HepG2 (cell line): ENCODE measurements around the gene PRPF4. TPM values are rescaled to one million over a fixed set of nuclear protein-coding genes. Genes with fewer than 3 reads are reported as not detected.

Experiments
- ATF7 ChIP-seq, 2 experiments: fragments of 450-650 bp in 1 of 2; sonication (generic) in 1 of 2; formaldehyde crosslinking in 1 of 2; IDR thresholded peaks; 2 replicates each; pipeline versions ENCODE4 v1.4.0 to v1.6.1; 2016 to 2020; ENCODE audit warnings: antibody characterized with exemption in 1 of 2, mild to moderate bottlenecking in 1 of 2, missing genetic modification reagents in 1 of 2
- GTF3A ChIP-seq: sonication (generic); formaldehyde crosslinking; conservative IDR thresholded peaks from 2 replicates; pipeline ENCODE4 v1.4.0; 2020; ENCODE audit warnings: mild to moderate bottlenecking, missing genetic modification reagents
- HNF4G ChIP-seq, 2 experiments: sonication (generic) in 1 of 2; formaldehyde crosslinking in 1 of 2; IDR thresholded peaks; 2 replicates each; pipeline versions ENCODE4 v1.4.0 to v1.6.1; 2011 to 2020; ENCODE audit warnings: borderline replicate concordance in 2 of 2, low read depth in 2 of 2, mild to moderate bottlenecking in 2 of 2, low read length in 1 of 2, missing genetic modification reagents in 1 of 2, moderate library complexity in 1 of 2
- IRF2 ChIP-seq: IDR thresholded peaks from 2 replicates; pipeline ENCODE4 v1.6.1; 2018; ENCODE audit warnings: missing genetic modification reagents, missing compliant biosample characterization
- MED1 ChIP-seq: sonication (generic); formaldehyde crosslinking; IDR thresholded peaks from 2 replicates; pipeline ENCODE4 v1.4.0; 2020; ENCODE audit warnings: missing genetic modification reagents
- PCBP2 ChIP-seq: fragments of 200-400 bp; formaldehyde crosslinking; optimal IDR thresholded peaks from 2 replicates; pipeline ENCODE3; 2018; ENCODE audit warnings: low read length, low read depth; ENCODE audit not compliant: poor library complexity, severe bottlenecking
- RAD51 ChIP-seq: fragments of 450-650 bp; IDR thresholded peaks from 2 replicates; pipeline ENCODE4 v1.6.1; 2016; ENCODE audit warnings: borderline replicate concordance
- SNAPC2 ChIP-seq: sonication (generic); formaldehyde crosslinking; IDR thresholded peaks from 2 replicates; pipeline ENCODE4 v1.8.1; 2022; ENCODE audit warnings: mild to moderate bottlenecking, missing genetic modification reagents
- TBX3 ChIP-seq: fragments of 450-650 bp; IDR thresholded peaks from 2 replicates; pipeline ENCODE4 v1.6.1; 2017; ENCODE audit warnings: antibody characterized with exemption, mild to moderate bottlenecking, inconsistent platforms, borderline replicate concordance
- ZBTB3 ChIP-seq: sonication (generic); formaldehyde crosslinking; IDR thresholded peaks from 2 replicates; pipeline ENCODE4 v1.4.0; 2020; ENCODE audit warnings: low read depth, mild to moderate bottlenecking, moderate library complexity, missing genetic modification reagents, borderline replicate concordance
- ZNF496 ChIP-seq: sonication (generic); formaldehyde crosslinking; IDR thresholded peaks from 2 replicates; pipeline ENCODE4 v1.8.1; 2023; ENCODE audit warnings: mild to moderate bottlenecking, moderate library complexity, missing genetic modification reagents; ENCODE audit not compliant: insufficient replicate concordance
- ZNF557 ChIP-seq: sonication (generic); formaldehyde crosslinking; IDR thresholded peaks from 2 replicates; pipeline ENCODE4 v1.4.0; 2020; ENCODE audit warnings: missing genetic modification reagents
- ZNF670 ChIP-seq: sonication (generic); formaldehyde crosslinking; IDR thresholded peaks from 2 replicates; pipeline ENCODE4 v1.8.0; 2022; ENCODE audit warnings: mild to moderate bottlenecking, missing genetic modification reagents, borderline replicate concordance
- ZNF781 ChIP-seq: sonication (generic); formaldehyde crosslinking; IDR thresholded peaks from 2 replicates; pipeline ENCODE4 v1.5.1; 2020; ENCODE audit warnings: borderline replicate concordance, mild to moderate bottlenecking, missing genetic modification reagents; ENCODE audit errors: not compliant biosample characterization
- ZNF816 ChIP-seq: sonication (generic); formaldehyde crosslinking; IDR thresholded peaks from 2 replicates; pipeline ENCODE4 v1.8.0; 2022; ENCODE audit warnings: missing genetic modification reagents, mild to moderate bottlenecking, borderline replicate concordance
- polyA plus RNA-seq, 8 experiments: library from polyadenylated mRNA; depleted of rRNA in 3 of 8; stranded (reverse) in 7 of 8; unstranded in 1 of 8; fragments of >200 nt; fragmentation: Illumina TruSeq in 4 of 8; extraction: Trizol in 4 of 8; gene quantifications; 2 replicates each; pipeline versions ENCODE4 v1.2.1 to v1.2.3, GENCODE V29; 2011 to 2016; ENCODE audit warnings: low read depth in 4 of 8, missing spikeins in 1 of 8, mixed read lengths in 1 of 8; ENCODE audit not compliant: insufficient read depth in 1 of 8
- total RNA-seq, 5 experiments: library from RNA; depleted of rRNA; stranded (reverse); fragments of >200 nt; fragmentation: Illumina TruSeq; extraction: Trizol; gene quantifications; 2 replicates each; pipeline ENCODE4 v1.2.3, GENCODE V29; 2016; ENCODE audit warnings: low read depth in 1 of 5
- TF ChIP-seq, protein P1 (sequence below): sonication (generic); formaldehyde crosslinking; IDR thresholded peaks from 2 replicates; pipeline ENCODE4 v1.4.0; 2020; ENCODE audit warnings: missing genetic modification reagents, borderline replicate concordance
- TF ChIP-seq, protein P2 (sequence below): IDR thresholded peaks from 2 replicates; pipeline ENCODE4 v1.6.1; 2018; ENCODE audit warnings: missing genetic modification reagents, mild to moderate bottlenecking, missing compliant biosample characterization
- TF ChIP-seq, protein P3 (sequence below): sonication (generic); formaldehyde crosslinking; IDR thresholded peaks from 2 replicates; pipeline ENCODE4 v1.4.0; 2020; ENCODE audit warnings: missing genetic modification reagents, mild to moderate bottlenecking, borderline replicate concordance

The PRPF4 gene
- total and polyA plus RNA-seq, 2 of the 13 experiments (the other 11 are each of a cell fraction or from before 2014, with no cell fraction given): 10.3 to 49.0 TPM

DNA sequence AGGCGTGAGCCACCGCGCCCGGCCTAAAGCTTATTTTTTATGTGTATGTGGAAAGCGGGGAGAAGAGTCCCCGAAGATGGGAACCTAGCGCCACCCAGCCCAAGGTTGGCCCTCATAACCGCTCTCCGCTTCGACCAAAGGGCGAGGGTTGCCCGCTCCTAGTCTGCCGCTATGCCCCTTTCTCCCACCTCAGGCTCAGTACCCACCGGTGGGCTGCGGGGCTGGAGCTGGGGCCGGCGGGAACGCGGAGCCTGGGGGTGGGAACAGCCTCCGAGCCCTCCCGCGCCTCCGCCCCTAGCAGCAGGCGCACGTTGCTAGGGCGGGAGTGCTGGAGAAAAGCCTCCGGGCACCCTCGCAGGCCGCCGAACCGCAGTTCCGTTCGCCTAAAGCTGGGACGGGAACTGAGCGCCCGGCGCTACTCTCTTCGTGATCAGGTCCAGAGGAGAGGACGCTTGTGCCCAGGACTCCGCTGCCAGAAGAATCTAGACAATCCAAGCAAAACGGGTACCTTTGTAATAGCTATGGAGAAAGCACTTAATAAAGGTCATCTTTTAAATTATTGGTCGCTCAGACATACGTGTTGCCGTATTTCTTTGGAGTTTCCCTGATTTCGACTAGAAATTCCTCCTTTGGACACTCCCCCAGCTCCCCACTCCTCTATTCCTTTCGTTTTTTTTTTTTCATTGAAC, 64.7 kb downstream of the PRPF4 start, which contains the start of gene WDR31 (continued):
- TF ChIP-seq, protein P1, sequence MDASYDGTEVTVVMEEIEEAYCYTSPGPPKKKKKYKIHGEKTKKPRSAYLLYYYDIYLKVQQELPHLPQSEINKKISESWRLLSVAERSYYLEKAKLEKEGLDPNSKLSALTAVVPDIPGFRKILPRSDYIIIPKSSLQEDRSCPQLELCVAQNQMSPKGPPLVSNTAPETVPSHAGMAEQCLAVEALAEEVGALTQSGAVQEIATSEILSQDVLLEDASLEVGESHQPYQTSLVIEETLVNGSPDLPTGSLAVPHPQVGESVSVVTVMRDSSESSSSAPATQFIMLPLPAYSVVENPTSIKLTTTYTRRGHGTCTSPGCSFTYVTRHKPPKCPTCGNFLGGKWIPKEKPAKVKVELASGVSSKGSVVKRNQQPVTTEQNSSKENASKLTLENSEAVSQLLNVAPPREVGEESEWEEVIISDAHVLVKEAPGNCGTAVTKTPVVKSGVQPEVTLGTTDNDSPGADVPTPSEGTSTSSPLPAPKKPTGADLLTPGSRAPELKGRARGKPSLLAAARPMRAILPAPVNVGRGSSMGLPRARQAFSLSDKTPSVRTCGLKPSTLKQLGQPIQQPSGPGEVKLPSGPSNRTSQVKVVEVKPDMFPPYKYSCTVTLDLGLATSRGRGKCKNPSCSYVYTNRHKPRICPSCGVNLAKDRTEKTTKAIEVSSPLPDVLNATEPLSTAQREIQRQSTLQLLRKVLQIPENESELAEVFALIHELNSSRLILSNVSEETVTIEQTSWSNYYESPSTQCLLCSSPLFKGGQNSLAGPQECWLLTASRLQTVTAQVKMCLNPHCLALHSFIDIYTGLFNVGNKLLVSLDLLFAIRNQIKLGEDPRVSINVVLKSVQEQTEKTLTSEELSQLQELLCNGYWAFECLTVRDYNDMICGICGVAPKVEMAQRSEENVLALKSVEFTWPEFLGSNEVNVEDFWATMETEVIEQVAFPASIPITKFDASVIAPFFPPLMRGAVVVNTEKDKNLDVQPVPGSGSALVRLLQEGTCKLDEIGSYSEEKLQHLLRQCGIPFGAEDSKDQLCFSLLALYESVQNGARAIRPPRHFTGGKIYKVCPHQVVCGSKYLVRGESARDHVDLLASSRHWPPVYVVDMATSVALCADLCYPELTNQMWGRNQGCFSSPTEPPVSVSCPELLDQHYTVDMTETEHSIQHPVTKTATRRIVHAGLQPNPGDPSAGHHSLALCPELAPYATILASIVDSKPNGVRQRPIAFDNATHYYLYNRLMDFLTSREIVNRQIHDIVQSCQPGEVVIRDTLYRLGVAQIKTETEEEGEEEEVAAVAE (CRISPR knock-in tag): peak; percentile 88; the same call in 1 of the 2 replicates
- TF ChIP-seq SNAPC2 (CRISPR knock-in tag) (0 out of 2 replicates have a peak, but pooled peaks have one; percentile 30), ZBTB3 (CRISPR knock-in tag) (no peak), PCBP2 (no peak), ZNF670 (CRISPR knock-in tag) (peak; percentile 97), RAD51 (no peak), TBX3 (peak; percentile 31; the same call in 1 of the 2 replicates), IRF2 (CRISPR knock-in tag) (peak; percentile 97), GTF3A (no peak; the same call in 1 of the 2 replicates), ATF7 (IDR thresholded peaks at IDR 0.05) (no peak), ATF7 (CRISPR knock-in tag; IDR thresholded peaks at IDR 0.05) (no peak), ZNF496 (no peak), ZNF816 (CRISPR knock-in tag) (peak; percentile 85), MED1 (CRISPR knock-in tag) (peak; percentile 81), ZNF781 (CRISPR knock-in tag) (peak; percentile 92), HNF4G (IDR thresholded peaks at IDR 0.05; ENCODE audit: borderline replicate concordance, low read depth, low read length) (peak; percentile 29; the same call in 1 of the 2 replicates), HNF4G (CRISPR knock-in tag; IDR thresholded peaks at IDR 0.05; ENCODE audit: borderline replicate concordance, low read depth) (no peak; the same call in 1 of the 2 replicates), ZNF557 (CRISPR knock-in tag) (no peak)
- TF ChIP-seq, protein P2, sequence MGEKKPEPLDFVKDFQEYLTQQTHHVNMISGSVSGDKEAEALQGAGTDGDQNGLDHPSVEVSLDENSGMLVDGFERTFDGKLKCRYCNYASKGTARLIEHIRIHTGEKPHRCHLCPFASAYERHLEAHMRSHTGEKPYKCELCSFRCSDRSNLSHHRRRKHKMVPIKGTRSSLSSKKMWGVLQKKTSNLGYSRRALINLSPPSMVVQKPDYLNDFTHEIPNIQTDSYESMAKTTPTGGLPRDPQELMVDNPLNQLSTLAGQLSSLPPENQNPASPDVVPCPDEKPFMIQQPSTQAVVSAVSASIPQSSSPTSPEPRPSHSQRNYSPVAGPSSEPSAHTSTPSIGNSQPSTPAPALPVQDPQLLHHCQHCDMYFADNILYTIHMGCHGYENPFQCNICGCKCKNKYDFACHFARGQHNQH (CRISPR knock-in tag): peak; percentile 95
- TF ChIP-seq, protein P3, sequence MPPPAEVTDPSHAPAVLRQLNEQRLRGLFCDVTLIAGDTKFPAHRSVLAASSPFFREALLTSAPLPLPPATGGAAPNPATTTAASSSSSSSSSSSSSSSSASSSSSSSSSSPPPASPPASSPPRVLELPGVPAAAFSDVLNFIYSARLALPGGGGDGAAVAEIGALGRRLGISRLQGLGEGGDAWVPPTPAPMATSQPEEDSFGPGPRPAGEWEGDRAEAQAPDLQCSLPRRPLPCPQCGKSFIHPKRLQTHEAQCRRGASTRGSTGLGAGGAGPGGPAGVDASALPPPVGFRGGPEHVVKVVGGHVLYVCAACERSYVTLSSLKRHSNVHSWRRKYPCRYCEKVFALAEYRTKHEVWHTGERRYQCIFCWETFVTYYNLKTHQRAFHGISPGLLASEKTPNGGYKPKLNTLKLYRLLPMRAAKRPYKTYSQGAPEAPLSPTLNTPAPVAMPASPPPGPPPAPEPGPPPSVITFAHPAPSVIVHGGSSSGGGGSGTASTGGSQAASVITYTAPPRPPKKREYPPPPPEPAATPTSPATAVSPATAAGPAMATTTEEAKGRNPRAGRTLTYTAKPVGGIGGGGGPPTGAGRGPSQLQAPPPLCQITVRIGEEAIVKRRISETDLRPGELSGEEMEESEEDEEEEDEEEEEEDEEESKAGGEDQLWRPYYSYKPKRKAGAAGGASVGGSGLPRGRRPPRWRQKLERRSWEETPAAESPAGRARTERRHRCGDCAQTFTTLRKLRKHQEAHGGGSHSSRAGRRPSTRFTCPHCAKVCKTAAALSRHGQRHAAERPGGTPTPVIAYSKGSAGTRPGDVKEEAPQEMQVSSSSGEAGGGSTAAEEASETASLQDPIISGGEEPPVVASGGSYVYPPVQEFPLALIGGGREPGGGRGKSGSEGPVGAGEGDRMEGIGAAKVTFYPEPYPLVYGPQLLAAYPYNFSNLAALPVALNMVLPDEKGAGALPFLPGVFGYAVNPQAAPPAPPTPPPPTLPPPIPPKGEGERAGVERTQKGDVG (CRISPR knock-in tag): peak; percentile 41; the same call in 1 of the 2 replicates
